GM15510 (cell line): ENCODE data around the gene ASPDH.

Experiments used
- POLR2A ChIP-seq: IDR thresholded peaks from 3 replicates; pipeline ENCODE4 v1.6.1; 2011; ENCODE audit warnings: borderline replicate concordance; ENCODE audit not compliant: insufficient read length; ENCODE audit errors: extremely low read depth

Gene ASPDH

GRCh38 chr19:50534478-50534877 lies 20.8 kb upstream of the ASPDH start:
- no peak for TF ChIP-seq POLR2A

GRCh38 chr19:50532952-50533351 lies 19.2 kb upstream of the ASPDH start:
- no peak for TF ChIP-seq POLR2A

DNA sequence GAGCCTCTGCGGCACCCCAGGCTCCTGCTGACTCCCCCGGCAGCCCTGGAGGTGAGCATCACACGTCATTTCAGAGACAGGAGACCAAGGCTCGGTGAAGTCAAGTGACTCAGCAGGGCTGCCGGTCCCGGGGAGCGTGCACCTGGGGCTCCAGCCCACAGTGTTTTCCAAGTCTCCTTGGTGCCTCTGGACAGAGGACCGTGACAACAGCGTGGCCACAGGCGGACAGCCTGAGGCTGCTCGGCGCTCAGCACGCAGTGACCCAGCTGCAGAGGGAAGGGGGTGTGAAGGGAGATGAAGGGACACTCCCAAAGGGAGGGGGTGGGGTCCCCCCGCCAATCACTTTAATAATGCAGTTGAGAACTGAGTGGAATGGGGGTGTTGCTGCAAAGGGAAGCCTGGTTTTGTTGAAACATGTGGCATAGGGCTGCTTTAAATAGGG lies 17.5 kb upstream of the ASPDH start:
- TF ChIP-seq POLR2A, result no peak

GRCh38 chr19:50522881-50523280 lies 9.2 kb upstream of the ASPDH start:
- no peak for TF ChIP-seq POLR2A

- TF ChIP-seq POLR2A, result no peak
These were observed 7.2 kb upstream of the ASPDH start for GRCh38 chr19:50520822-50521465.

- no peak for TF ChIP-seq POLR2A
These were observed 5.4 kb upstream of the ASPDH start for GRCh38 chr19:50519006-50519575.

GRCh38 chr19:50518091-50519005 lies 4.6 kb upstream of the ASPDH start:
- TF ChIP-seq POLR2A, result no peak

DNA sequence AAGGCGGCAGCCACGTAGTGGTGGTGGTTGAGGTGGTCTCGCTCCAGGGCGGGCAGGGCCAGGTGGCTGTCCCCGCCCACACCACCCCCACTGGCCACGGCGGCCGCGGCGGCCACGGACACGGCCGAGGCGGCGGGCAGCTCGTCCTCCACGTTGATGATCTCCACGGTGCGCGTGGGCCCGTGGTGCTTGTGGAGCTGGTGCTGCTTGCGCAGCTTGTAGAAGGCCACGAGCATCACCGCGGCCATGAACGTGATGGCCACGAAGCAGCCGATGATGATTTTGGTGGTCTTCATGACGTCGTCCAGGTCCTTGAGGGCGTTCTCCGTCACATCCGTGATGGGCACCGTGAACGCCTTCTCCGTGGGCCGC lies 4.0 kb upstream of the ASPDH start:
- TF ChIP-seq POLR2A, result no peak

DNA sequence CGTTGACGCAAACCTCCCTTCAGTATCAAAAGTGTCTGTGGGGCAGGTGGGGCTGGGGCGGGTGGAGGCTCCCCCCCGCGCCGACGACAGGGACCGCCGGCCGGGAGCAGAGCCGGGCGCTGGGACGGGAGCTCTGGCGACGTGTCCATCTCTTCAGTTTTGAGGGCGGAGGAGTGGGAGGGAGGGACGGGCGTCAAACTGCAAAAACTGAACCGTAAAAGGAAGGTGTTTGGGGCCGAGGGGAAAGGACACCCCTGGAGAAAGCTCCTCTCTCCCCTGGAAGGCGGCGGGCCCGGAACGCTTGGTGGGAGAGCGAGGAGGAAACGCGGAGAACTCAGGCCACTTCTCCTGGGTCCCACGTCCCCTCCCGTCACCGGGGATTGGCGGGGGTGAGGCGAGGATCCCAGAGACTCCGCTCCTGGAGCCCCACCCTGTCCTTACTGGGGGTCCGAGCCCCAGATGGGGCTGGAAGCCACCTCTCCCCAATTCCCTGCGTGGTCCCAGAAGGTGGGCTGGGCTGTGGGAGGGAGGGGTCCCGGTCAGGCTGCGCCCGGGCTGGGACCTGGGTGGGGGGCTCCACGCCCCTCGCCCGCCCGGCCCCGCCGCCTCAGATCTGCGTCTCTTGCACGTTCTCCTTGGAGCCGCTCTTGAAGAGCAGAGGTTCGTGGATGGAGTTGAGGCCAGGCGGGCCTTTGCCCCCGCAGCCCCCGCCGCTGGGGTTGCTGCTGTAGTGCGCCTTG lies 3.4 kb upstream of the ASPDH start:
- no peak for TF ChIP-seq POLR2A

DNA sequence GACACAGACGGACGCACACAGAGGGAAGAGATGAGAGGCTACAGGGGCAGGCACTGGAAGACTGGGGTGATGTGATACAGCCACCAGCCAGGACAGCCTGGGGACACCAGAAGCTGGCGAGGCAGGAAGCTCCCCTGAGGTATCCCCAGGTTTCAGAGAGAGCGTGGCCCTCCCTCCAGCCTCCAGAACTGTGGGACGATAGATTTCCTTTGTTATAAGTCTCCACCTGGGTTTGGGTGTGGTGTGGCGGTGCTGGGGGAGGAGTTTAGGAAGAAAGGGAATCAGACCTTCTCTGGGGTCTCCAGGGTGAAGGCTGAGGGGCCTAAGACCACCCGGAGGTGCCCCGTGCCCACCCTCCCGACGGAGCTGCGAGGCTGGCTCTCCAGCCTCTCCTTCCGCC lies 2.7 kb upstream of the ASPDH start:
- no peak for TF ChIP-seq POLR2A

DNA sequence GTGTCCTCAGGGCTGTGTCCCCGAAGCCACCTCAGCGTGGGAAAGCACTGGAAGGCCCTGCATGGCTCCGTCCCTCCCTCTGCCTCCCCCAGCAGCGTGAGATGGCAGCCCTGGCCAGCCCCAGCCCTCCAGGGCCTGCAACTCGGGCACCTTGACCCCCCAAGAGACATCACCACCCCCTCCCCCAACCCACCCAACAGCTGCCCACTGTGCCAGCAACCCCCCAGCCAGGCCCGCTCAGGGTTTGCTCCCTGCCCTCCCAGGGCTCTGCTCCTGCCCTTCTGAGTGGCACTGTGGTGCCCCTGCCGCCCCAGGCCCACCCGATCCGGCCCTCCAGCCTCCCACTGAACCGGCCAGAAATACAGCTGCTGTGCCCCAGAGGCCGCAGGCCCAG lies 1.5 kb upstream of the ASPDH start:
- TF ChIP-seq POLR2A, result no peak

DNA sequence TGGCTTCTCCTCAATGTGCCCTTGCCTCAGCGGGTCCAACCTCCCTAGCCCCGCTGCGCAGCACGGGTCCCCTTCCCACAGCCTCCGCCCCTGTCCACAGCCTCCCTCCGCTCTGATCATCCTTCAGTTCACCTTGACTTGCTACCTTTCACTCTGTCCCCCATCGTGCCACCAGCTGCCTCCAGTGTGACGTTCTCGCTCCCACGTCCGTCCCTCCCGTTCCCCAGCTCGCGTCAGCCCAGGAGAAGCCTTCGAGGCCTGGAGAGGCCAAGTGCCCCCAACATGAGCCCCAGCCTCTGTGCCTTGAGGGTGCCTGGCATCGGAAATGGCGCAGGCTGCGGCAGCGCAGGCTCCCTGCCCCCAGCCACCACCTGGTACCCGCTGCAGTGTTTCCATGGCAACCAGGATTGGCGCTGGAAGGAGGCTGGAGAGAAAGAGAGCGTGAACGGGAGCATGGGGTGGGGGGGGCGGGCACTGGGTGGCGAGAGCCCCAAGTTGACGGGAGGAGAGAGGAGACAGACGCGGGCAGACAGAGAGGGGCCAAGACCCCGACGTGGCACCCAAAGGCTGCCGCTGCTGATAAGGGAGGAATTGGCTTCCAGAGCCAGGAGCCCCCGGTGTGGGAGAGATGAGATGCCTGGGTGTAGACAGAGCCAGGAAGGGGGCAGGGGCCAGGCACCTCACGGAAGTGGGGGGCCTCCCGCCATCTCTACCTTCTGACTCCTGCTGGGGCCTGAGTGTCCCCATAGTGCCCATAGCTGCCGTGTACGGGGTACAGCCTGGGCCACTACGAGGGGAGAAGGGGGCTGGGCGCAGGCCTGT lies 844 bp upstream of the ASPDH start:
- TF ChIP-seq POLR2A, result no peak

GRCh38 chr19:50512999-50513745 lies 541 bp downstream of the ASPDH start:
- TF ChIP-seq POLR2A, result no peak

GRCh38 chr19:50512112-50512998 lies 1.4 kb downstream of the ASPDH start:
- TF ChIP-seq POLR2A, result no peak
